Activated CD8-positive, alpha-beta T cell treated with anti-CD3 and anti-CD28 coated beads for 36 hours (primary cell): ENCODE results near the gene CPXM2. TPM values are rescaled to one million over a fixed set of nuclear protein-coding genes. Genes with fewer than 3 reads are reported as not detected.

Source experiments
- ATAC-seq: fragments of 200-7000 bp; cut with Tn5 transposase; one replicate; pipeline ENCODE4 v1.10.0; 2021; ENCODE audit warnings: mild to moderate bottlenecking, moderate library complexity
- CTCF ChIA-PET: fragments of 350-600 bp; sonication (Branson Sonifier 250); formaldehyde crosslinking; loops from one replicate; lab custom pipeline; 2021; ENCODE audit warnings: antibody characterized with exemption; lab: Charles Lee
- POLR2A ChIA-PET: fragments of 350-600 bp; sonication (Branson Sonifier 250); formaldehyde crosslinking; loops from one replicate; lab custom pipeline; 2021; ENCODE audit warnings: antibody characterized with exemption; lab: Charles Lee
- DNase-seq: peaks from one replicate; pipeline ENCODE4 v3.0.0-alpha.2; 2020
- H3K27ac Mint-ChIP-seq: one replicate; pipeline ENCODE4 v1.8.0; 2021; ENCODE audit warnings: mild to moderate bottlenecking, mixed read lengths
- H3K27me3 Mint-ChIP-seq: one replicate; pipeline ENCODE4 v1.8.0; 2021; ENCODE audit warnings: mixed read lengths
- H3K36me3 Mint-ChIP-seq: one replicate; pipeline ENCODE4 v1.8.0; 2021; ENCODE audit warnings: low read depth, mixed read lengths
- H3K4me1 Mint-ChIP-seq: one replicate; pipeline ENCODE4 v1.8.0; 2021; ENCODE audit warnings: low read depth, mixed read lengths
- H3K4me3 Mint-ChIP-seq: one replicate; pipeline ENCODE4 v1.8.0; 2021; ENCODE audit warnings: mild to moderate bottlenecking, moderate library complexity, mixed read lengths
- H3K9me3 Mint-ChIP-seq: one replicate; pipeline ENCODE4 v1.8.0; 2021; ENCODE audit warnings: mixed read lengths
- intact Hi-C: fragments of 100-400 bp; cut with micrococcal nuclease; formaldehyde crosslinking; loops from one replicate; pipeline ENCODE4 v1.10.0; 2022
- total RNA-seq, 2 experiments: library from RNA; stranded (reverse); gene quantifications; one replicate each; pipeline ENCODE4 v1.2.3, GENCODE V29; 2021
- TF ChIP-seq, protein P1 (sequence below): fragments of 200-600 bp; IDR thresholded peaks from one replicate; pipeline ENCODE4 v1.8.0; 2022; ENCODE audit warnings: antibody characterized with exemption, mild to moderate bottlenecking

Gene CPXM2
- total RNA-seq, 2 experiments from 2014 or later = not detected

GRCh38 chr10:123911866-123912265, 20.3 kb upstream of the CPXM2 start:
- H3K27me3 Mint-ChIP-seq = peaks cover 15% of the 10 kb centered on the region
- no peaks in the 10 kb centered on the region for H3K36me3 Mint-ChIP-seq
- POLR2A ChIA-PET = no interaction called here
- H3K27ac Mint-ChIP-seq = no peak overlapping the region
- TF ChIP-seq, protein P1, sequence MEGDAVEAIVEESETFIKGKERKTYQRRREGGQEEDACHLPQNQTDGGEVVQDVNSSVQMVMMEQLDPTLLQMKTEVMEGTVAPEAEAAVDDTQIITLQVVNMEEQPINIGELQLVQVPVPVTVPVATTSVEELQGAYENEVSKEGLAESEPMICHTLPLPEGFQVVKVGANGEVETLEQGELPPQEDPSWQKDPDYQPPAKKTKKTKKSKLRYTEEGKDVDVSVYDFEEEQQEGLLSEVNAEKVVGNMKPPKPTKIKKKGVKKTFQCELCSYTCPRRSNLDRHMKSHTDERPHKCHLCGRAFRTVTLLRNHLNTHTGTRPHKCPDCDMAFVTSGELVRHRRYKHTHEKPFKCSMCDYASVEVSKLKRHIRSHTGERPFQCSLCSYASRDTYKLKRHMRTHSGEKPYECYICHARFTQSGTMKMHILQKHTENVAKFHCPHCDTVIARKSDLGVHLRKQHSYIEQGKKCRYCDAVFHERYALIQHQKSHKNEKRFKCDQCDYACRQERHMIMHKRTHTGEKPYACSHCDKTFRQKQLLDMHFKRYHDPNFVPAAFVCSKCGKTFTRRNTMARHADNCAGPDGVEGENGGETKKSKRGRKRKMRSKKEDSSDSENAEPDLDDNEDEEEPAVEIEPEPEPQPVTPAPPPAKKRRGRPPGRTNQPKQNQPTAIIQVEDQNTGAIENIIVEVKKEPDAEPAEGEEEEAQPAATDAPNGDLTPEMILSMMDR = no peak
- H3K4me3 Mint-ChIP-seq = no peak overlapping the region
- CTCF ChIA-PET = no interaction called here
- peaks cover 2% of the 10 kb centered on the region for H3K4me1 Mint-ChIP-seq
- ATAC-seq (no peak), DNase-seq (no peak)
- intact Hi-C loops = no loop called here
- no peaks in the 10 kb centered on the region for H3K9me3 Mint-ChIP-seq

GRCh38 chr10:123909866-123910265, 18.3 kb upstream of the CPXM2 start:
- Mint-ChIP-seq H3K9me3 (no peaks in the 10 kb centered on the region), H3K4me3 (no peak overlapping the region), H3K4me1 (peaks cover 2% of the 10 kb centered on the region), H3K27ac (no peak overlapping the region), H3K27me3 (peaks cover 16% of the 10 kb centered on the region), H3K36me3 (no peaks in the 10 kb centered on the region)
- no peak for DNase-seq
- ATAC-seq = no peak
- ChIA-PET CTCF (interaction anchor here (1.2 kb wide), 1 partner anchor 9 kb away, joined by 4 read pairs; no protein-coding TSS in a partner anchor), POLR2A (no interaction called here)
- TF ChIP-seq, protein P1 = no peak
- intact Hi-C loops = no loop called here

DNA sequence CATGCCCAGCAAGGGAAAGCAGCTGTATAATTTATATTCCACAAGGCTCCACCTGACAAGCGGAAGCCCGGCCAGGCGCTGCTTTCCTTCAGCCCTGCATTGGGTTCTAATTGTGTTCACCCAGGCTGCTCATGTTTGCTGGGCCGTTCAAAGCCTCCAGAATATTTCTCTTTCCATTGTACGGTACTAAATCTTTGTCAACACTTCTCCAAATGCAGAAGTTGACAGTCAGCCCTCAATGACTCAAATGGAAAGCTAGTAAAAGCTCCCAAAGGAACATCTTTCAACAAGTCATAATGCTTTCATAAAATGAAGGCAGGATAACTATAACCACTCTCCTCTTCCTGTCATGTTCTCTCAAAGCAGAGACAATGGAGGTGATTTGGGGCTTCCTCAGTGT, 17.8 kb upstream of the CPXM2 start:
- Mint-ChIP-seq H3K27me3 (peaks cover 12% of the 10 kb centered on the region), H3K4me1 (peaks cover 2% of the 10 kb centered on the region), H3K9me3 (no peaks in the 10 kb centered on the region), H3K27ac (no peak overlapping the region), H3K36me3 (no peaks in the 10 kb centered on the region), H3K4me3 (no peak overlapping the region)
- TF ChIP-seq, protein P1 = no peak
- CTCF ChIA-PET = interaction anchor here (1.2 kb wide), 1 partner anchor 8 kb away, joined by 4 read pairs; no protein-coding TSS in a partner anchor
- DNase-seq (no peak), ATAC-seq (no peak)
- POLR2A ChIA-PET = no interaction called here
- intact Hi-C loops = no loop called here

DNA sequence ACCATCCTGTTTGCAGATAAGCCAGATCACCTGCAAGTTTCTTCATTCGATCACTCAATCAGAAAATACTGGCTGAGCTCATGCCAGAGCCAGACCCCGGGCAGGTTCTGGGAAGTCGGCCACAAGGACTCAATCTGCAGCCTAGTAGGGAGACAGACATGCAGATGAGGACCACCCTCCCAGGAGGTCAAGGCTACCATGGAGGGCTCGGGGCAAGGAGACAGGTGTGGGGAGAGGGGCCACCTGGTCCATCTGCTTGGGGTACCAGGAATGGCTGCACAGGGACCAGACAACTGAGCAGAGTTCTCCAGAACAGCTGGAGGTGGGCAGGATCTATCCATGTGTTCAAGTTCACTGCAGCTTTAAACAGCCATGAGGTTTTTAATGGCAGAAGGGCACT, 16.8 kb upstream of the CPXM2 start:
- Mint-ChIP-seq H3K36me3 (no peaks in the 10 kb centered on the region), H3K4me3 (no peak overlapping the region), H3K27me3 (peaks cover 12% of the 10 kb centered on the region), H3K27ac (no peak overlapping the region), H3K9me3 (no peaks in the 10 kb centered on the region), H3K4me1 (no peaks in the 10 kb centered on the region)
- TF ChIP-seq, protein P1 = no peak
- intact Hi-C loops = no loop called here
- ATAC-seq = no peak
- ChIA-PET POLR2A (no interaction called here), CTCF (no interaction called here)
- DNase-seq = no peak

- no peaks in the 10 kb centered on the region for H3K9me3 Mint-ChIP-seq
- H3K36me3 Mint-ChIP-seq = no peaks in the 10 kb centered on the region
- ChIA-PET POLR2A (no interaction called here), CTCF (no interaction called here)
- intact Hi-C loops = no loop called here
- no peaks in the 10 kb centered on the region for H3K4me1 Mint-ChIP-seq
- ATAC-seq (no peak), DNase-seq (no peak)
- H3K27ac Mint-ChIP-seq = no peak overlapping the region
- TF ChIP-seq, protein P1 = no peak
- H3K27me3 Mint-ChIP-seq = peaks cover 12% of the 10 kb centered on the region
- H3K4me3 Mint-ChIP-seq = no peak overlapping the region
Measured at GRCh38 chr10:123906884-123907652, 15.5 kb upstream of the CPXM2 start.
